ENCODE measurements around the gene RFLNA. TPM values are rescaled to one million over a fixed set of nuclear protein-coding genes. Genes with fewer than 3 reads are reported as not detected.

The RFLNA gene
- total RNA-seq, 2 experiments from 2014 or later = not detected

GRCh38 chr12:124306686-124307555 lies 12.0 kb downstream of the RFLNA start:
- no peak overlapping the region for H3K27ac Mint-ChIP-seq
- intact Hi-C loops (cut with DNase I, micrococcal nuclease) = no loop called here
- Histone ChIP-seq H3K27me3 (ENCODE audit: control insufficient read depth in 1 of 2, insufficient read depth in 2 of 2, low read length in 2 of 2) (no peaks in the 10 kb centered on the region), H3K4me3 (ENCODE audit: low read length) (no peak overlapping the region), H3K9me3 (ENCODE audit: control insufficient read depth in 1 of 2, insufficient read depth in 1 of 2, low read length in 2 of 2) (peaks cover 0 to 7% of the 10 kb centered on the region in 2 experiments), H3K27ac (ENCODE audit: low read depth in 1 of 2, low read length in 2 of 2) (no peak overlapping the region), H3K4me1 (ENCODE audit: insufficient read depth, low read length) (no peaks in the 10 kb centered on the region), H3K36me3 (ENCODE audit: insufficient read depth, low read length) (no peaks in the 10 kb centered on the region)
- no peaks in the 10 kb centered on the region for H3K4me1 Mint-ChIP-seq (ENCODE audit: low read depth)
- no peak for TF ChIP-seq CTCF (IDR thresholded peaks at IDR 0.05)
- no peaks in the 10 kb centered on the region for H3K9me3 Mint-ChIP-seq
- no peaks in the 10 kb centered on the region for H3K27me3 Mint-ChIP-seq
- ATAC-seq (ENCODE audit: poor library complexity) (no peak), DNase-seq (no peak)
- CTCF ChIA-PET = no interaction called here
- H3K4me3 Mint-ChIP-seq = no peak overlapping the region
- no peaks in the 10 kb centered on the region for H3K36me3 Mint-ChIP-seq (ENCODE audit: low read depth)
- POLR2A ChIA-PET = interaction anchor here (0.6 kb wide), 1 partner anchor 36 kb away, joined by 4 read pairs; no protein-coding TSS in a partner anchor

- no peaks in the 10 kb centered on the region for H3K36me3 Mint-ChIP-seq (ENCODE audit: low read depth)
Observed at GRCh38 chr12:124307556-124307825, 12.6 kb downstream of the RFLNA start.

GRCh38 chr12:124308741-124309140 lies 13.8 kb downstream of the RFLNA start:
- Mint-ChIP-seq H3K9me3 (no peaks in the 10 kb centered on the region), H3K27me3 (no peaks in the 10 kb centered on the region), H3K27ac (no peak overlapping the region), H3K36me3 (ENCODE audit: low read depth) (no peaks in the 10 kb centered on the region), H3K4me1 (ENCODE audit: low read depth) (no peaks in the 10 kb centered on the region), H3K4me3 (no peak overlapping the region)
- CTCF ChIA-PET = no interaction called here
- Histone ChIP-seq H3K27me3 (ENCODE audit: control insufficient read depth in 1 of 2, insufficient read depth in 2 of 2, low read length in 2 of 2) (no peaks in the 10 kb centered on the region), H3K9me3 (ENCODE audit: control insufficient read depth in 1 of 2, insufficient read depth in 1 of 2, low read length in 2 of 2) (peaks cover 0 to 7% of the 10 kb centered on the region in 2 experiments), H3K4me3 (ENCODE audit: low read length) (no peak overlapping the region), H3K27ac (ENCODE audit: low read depth in 1 of 2, low read length in 2 of 2) (no peak overlapping the region), H3K36me3 (ENCODE audit: insufficient read depth, low read length) (no peaks in the 10 kb centered on the region), H3K4me1 (ENCODE audit: insufficient read depth, low read length) (no peaks in the 10 kb centered on the region)
- DNase-seq (no peak), ATAC-seq (ENCODE audit: poor library complexity) (no peak)
- intact Hi-C loops (cut with DNase I, micrococcal nuclease) = no loop called here
- POLR2A ChIA-PET = no interaction called here
- TF ChIP-seq CTCF (IDR thresholded peaks at IDR 0.05) = no peak

More at GRCh38 chr12:124307556-124307825, 12.6 kb downstream of the RFLNA start:
- Histone ChIP-seq H3K27ac (ENCODE audit: low read depth in 1 of 2, low read length in 2 of 2) (no peak overlapping the region), H3K9me3 (ENCODE audit: control insufficient read depth in 1 of 2, insufficient read depth in 1 of 2, low read length in 2 of 2) (peaks cover 0 to 7% of the 10 kb centered on the region in 2 experiments), H3K36me3 (ENCODE audit: insufficient read depth, low read length) (no peaks in the 10 kb centered on the region), H3K4me3 (ENCODE audit: low read length) (no peak overlapping the region), H3K4me1 (ENCODE audit: insufficient read depth, low read length) (no peaks in the 10 kb centered on the region), H3K27me3 (ENCODE audit: control insufficient read depth in 1 of 2, insufficient read depth in 2 of 2, low read length in 2 of 2) (no peaks in the 10 kb centered on the region)
- intact Hi-C loops (cut with DNase I, micrococcal nuclease) = no loop called here
- no peaks in the 10 kb centered on the region for H3K27me3 Mint-ChIP-seq
- no peak overlapping the region for H3K27ac Mint-ChIP-seq
- H3K4me3 Mint-ChIP-seq = no peak overlapping the region
- ChIA-PET CTCF (no interaction called here), POLR2A (interaction anchor here (0.6 kb wide), 1 partner anchor 36 kb away, joined by 4 read pairs; no protein-coding TSS in a partner anchor)
- no peaks in the 10 kb centered on the region for H3K4me1 Mint-ChIP-seq (ENCODE audit: low read depth)
- TF ChIP-seq CTCF (IDR thresholded peaks at IDR 0.05) = no peak
- DNase-seq = no peak
- ATAC-seq (ENCODE audit: poor library complexity) = no peak
- no peaks in the 10 kb centered on the region for H3K9me3 Mint-ChIP-seq

Data from CD4-positive, alpha-beta T cell (primary cell).